Measurements from ENCODE around the gene LCN10.

Gene LCN10

DNA sequence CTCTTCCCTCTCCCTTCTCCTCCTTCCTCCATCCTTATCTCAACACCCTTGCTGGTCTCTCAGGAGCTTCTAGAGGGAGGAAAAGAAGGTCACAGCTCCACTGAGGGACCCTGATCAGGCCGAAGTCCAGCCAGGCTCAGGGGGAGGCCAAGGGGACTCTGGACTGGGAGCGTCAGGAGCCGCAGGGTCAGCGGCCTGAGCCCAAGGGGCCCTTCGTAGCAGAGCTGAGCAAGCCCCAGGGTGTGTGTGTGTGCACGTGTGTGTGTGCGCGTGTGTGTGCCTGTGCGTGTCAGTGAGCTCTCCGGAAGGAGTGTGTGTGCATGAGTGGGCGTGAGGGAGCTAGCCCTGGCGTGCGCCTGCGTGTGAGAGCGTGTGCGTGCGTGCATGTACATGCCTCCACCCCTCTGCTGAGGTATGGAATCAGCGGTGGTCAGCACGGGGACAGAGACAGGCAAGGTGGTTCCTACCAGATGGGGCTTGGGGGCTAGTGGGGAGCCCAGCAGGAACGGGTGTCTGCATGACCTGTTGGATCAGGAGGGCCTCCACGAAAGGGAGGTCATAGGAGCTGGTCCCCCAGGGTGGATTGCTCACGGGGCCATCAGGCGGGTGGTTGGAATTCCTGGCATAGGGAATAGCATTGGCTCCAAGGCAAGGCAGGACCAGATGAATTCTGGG is 45.5 kb downstream of the LCN10 start:
- no peak for DNase-seq

DNA sequence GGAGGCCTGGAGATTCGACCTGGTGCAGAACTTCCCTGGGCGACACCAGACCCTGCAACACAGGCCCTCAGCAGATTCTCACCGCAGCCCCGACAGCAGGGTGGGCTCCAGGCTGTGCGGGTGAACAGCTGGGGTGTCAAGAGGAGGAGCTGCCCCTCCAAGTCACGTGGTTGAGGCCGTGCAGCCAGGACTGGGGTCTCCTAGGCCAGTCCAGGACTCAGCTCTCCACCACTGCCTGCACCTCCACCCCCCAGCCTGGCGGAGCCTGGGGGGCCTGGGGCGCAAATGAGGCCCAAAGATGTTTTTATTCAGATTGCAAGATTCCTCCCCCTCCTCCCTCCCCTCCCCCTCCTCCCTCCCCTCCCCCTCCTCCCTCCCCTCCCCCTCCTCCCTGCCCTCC is 46.2 kb downstream of the LCN10 start:
- DNase-seq: no peak

DNA sequence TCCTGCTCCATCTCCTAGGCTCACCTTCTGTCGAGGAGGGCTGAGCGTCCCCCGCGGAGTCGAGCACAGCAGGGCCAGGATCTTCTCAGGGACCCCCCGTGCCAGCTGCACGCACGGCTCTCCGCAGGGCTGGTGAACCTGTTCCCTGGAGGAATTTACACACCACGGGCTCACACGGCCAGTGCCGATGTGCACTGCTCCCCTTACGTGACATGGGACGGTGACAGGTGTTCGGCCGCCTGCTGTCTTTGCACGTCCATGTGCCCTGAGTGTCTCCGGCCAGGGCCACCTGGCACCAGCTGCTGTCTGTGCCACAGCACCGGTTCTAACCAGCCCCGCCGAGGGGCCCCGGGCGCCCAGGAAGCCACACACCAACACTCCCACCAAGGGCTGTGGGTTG is 46.8 kb downstream of the LCN10 start:
- DNase-seq: no peak

DNA sequence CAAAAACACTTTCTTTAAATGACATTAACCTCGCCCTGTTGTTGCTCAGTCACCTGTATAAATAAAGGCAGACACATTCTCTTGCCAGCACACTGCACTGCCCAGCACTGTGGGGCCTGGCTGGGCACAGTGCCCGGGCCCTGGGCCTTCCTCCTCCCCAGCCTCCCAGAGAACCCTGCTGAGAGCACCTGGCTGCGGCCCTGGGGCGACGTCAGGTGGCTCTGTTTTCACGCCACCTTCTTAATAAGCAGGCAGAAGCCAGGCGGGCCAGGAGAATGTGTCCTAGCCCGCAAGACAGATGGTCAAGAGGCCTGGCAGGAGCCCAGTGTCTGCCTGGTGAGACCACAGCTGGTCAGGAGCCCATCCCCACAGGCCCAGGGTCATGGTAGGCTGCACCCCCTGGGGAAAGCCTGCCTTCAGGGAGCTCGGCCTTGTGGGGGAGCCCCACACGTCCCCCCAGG is 47.3 kb downstream of the LCN10 start:
- no peak for DNase-seq

DNA sequence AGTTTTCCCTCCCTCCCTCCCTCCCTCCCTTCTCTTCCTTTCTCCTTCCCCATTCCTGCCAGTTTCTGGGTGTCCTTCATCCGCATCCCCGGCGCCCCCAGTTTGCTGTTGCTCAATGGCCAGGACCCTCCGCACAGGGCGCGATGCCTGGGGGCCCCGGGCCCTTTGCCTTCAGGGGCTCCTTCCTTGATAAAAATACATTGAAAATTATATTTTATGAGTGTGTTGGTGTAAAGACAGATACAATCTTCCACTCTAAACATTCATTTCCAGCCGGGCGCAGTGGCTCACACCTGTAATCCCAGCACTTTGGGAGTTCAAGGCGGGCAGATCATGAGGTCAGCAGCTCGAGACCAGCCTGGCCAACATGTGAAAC is 47.9 kb downstream of the LCN10 start:
- DNase-seq: no peak

DNA sequence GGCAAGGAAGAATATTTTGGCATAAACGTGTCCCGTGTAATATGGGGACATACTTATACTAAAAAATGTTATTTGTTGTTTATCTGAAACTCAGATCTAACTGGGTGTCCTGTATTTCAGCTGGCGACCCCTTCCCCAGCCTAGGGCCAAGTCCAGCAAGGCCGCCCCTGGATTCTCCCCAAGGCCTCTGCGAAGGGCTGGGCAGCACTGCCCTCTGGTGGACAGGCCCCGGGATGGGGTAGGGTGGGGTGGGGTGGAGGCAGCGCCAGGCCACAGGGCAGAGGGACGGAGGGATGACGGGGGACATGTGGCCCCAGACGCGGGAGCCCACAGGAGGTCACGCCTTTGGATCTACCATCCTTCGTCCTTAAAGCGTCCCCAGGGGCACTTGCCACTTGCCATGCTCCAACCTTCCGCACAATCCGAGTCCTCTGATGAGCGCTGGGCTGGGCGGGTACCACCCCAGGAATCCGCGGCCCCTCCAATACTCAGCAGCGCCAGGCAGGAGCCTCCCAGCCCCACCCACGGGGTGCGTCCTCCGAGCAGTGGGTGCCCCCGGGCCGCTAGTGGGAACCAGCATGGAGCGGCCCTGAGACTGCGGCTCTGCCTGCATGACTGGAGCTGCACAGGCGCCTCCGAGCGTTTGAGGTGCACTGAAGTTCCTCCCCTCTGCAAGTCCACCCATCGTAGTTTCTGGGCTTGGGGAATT is 48.4 kb downstream of the LCN10 start:
- no peak for DNase-seq

DNA sequence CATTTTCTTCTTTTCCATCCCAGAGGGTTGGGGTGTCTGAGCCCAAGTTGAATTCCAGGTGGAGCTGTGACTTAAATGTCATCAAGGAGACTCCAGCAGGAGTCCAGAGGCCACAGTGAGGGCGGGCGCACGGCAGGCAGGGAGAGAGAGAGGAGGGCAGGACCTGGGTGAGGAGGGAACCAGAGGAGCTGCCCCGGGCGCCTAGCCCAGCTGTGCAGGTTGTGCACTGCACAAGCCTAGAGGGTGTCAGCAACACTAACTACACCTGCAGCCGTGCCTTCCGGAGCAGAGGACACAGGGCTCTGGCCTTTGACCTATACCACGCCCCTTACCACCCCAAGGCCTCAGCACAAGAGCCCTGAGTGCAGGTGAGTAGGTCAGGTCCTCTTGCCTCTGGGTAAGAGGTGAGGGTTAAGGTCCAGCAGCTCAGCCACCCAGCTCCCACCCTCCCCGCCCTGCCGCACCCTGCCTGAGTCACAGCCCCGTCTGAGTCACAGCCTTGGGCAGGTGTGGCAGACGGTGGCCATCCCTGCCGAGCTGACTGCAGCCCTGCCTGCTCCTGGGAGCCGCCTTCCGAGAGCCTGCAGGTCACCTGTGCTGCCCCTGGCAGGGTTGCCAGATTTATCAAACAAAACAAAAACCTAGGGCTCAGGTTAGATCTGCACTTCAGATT is 49.1 kb downstream of the LCN10 start:
- DNase-seq: no peak

DNA sequence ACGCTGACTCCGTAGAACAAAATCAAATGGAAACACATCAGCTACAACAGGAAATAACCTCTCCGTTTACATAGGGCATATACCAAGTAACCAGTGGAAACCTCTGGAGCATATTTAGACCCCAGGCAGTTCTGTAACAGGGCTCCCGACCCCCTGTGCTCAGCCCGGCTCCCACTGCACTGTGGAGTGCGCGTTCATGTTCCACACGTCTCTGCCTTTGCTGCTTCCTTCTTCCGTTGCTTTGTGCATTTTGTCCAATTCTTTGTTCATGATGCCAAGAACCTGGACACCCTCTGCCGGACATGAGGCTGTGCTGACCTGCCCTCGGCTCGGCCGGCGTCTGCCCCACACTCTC is 49.6 kb downstream of the LCN10 start:
- DNase-seq: no peak

DNA sequence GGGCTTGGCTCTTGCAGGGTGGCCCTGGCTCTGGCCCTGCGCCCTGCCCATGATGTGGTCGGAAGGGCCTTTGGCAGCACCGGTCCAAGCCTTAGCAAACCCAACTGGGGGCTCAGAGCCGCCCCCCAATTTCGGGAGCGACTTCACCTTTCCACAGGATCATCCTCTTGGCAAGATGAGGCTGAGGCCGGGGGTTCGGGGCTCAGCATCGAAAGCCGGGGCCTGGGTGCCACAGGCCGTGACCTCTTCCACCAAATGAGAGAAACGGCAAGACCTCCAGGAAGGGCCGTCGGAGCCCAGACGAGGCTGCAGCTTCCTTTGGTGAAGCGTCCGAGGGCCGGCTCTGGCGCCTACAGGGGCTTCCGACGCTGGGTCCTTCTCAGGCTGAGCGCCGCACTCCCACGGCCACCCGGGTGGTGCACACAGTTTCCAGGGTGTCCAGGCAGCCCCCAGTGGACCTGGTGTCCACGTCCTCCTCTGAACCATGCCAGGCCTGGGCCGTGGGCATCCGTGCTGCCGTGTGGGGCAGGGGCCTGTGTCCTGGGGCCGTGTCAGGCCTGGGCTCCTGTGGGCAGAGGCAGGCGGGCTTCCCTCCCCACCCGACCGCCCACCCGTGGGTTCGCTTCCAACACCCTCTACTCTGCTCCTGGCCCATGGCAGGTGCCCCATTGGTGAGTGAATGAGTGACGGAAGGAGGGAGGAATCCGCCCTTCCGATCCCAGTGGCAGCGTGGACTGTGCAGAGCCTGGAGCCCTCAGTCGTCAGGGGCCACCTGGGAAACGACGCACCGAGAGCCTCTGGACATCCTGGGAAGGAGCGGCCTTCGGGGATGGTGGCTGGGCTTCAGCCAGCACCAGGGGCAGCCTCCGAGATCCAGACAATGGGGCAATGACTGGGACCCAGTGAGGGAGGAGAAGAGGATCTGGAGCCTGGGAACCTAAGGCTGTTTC is 50.3 kb downstream of the LCN10 start:
- DNase-seq: no peak

DNA sequence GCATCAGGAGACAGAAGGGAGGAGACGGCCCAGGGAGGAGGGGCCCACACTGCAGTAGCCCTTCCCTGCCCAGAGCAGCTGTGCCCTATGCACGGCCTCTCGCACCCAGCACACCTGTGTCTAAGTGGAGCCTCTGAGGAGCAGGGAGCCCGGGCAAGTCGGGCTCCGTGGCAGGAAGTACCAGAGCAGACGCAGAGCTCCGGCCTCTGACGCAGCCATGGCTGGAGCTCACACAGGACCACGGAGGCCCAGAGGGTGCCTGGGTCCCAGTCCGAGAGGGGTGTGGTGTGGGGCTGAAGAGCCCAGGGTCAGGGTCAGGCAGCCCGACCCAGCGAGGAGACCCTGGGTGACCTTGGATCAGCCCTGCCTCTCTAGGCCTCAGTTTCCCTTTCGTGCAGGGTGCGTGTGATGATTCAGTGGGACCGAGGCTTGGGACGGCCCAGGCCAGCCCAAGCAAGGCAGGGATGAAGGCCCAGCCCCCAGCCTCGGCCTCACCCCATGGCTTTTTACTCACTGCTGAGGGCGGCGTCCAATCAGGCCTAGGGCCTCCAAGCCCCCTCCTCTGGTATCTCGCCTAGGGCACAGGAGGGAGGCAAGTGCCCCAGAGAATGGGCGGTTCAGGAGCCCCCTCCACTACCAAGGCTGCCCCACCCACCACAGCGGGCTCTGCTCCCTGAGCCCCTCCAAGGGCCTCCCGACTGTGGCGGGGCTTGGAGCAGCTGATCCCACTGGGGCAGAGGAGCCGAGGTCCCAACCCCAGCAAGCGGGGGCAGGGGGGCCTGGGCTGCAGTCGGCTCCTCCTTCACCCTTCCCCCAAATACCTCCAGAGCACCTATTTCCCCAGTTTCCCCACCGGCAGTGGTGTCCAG is 51.2 kb downstream of the LCN10 start:
- DNase-seq: no peak

DNA sequence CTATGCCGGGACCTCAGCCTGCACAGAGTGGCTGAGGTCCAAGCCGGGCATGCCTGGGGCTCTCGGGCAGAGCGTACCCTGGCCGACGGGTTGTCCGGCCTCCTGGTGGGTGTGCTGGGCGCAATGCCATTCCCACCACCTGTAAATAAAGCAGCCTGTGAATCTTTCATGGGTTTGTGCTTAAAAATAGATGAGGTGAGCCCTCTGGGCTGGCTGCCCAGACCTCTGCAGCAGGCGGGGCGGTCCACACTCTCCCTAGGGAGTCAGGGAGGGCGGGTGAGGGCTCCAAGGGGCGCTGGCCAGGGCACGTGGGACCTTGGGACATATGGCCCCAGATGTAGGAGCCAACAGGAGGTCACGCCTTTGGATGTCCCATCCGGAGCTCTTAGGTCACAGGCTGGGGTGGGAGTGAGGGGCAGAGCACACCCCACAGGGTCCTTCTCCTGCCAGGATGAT is 51.9 kb downstream of the LCN10 start:
- DNase-seq: no peak

DNA sequence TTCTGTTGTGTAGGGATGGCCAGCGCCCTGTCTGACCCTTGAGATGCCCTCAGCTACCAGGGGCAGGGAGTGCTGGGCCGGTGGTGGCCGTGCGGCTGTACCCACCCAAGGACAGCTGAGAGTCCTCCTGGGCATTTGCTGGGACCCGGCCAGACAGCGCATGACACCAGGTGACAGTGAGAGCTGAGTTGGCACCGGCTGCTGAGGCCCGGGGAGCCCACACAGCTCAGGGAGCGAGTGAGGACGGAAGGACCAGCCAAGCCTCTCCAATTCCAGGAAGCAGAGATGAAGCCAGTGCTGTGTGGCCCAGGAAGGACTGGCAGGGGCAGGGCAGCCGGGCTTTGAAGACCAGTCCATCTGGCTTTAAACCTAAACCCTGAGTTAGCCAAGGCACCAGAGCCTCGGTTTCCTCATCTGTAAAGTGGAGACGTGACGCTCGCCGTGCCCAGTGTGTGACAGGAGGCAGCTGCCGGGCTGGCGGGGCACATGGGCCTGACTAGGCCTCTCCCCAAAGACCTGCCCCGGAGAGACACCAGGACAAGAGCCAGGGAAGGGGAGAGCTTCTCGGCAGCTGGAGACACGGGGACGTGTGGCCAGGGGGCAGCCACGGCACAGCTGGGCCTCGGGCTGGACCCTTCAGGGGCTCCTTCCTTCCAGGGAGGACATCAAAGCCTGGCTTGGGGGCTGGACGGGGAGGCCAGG is 52.5 kb downstream of the LCN10 start:
- DNase-seq: no peak

DNA sequence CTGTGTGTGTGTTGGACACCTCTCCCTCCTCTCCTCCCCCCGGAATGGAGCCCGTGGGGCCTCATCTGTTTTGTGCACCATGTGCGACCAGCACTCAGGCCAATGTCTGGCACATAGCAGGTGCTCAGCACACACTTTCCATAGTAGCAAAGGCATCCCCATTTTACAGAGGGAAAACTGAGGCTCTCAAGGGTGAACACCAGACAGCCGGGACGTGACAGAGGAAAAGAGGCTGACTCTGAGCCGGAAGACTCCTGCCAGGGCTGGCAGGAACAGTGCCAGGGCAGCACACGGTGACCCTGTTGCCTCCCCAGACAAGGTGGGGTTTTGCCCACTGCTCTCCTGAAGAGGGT is 53.7 kb downstream of the LCN10 start:
- DNase-seq: no peak

DNA sequence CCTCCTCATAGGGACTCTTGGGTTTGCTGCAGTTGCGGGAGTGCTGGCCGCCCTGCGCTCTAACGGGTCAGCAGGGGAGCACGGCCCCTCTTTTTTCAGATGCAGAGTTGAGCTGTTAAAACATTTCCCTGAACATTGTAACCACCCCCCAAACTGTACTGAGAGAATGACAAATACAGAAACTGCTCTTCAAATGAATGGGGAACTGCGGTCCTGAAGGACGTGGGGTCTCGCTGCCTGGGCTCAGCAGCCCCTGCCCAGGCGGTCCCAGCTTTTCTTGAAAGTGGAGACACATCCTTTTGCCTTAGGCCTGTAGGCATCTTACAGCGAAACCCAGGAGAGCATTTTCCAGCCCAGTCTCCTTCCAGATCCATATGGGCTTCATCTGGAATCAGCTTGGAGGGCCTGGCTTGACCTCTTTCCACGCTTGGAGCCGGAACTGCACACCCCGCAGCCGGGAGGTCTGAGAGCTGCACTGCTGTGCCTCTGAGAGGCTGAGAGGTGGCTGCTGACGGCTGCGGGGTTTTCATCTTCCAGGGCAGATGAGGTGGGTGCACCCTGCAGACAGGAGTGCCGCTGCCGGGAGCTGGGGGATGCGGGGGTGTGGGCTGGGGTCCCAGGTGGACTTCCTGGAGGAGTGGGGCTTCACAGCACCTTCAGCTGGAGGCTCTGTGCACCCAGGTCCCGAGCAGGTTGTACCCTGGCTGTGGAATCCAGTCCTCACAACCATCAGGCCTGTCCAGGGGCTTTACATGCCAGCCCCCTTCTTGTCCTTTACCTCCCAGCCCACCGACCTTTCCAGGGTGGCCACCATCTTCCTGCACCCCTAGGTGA is 54.2 kb downstream of the LCN10 start:
- no peak for DNase-seq
